HepG2 (cell line): ENCODE measurements around the gene AJM1. TPM values are rescaled to one million over a fixed set of nuclear protein-coding genes. Genes with fewer than 3 reads are reported as not detected.

Source experiments
- ATAC-seq: fragments of 200-7000 bp; cut with Tn5 transposase; 3 replicates; pipeline ENCODE4 v1.9.1; 2020; ENCODE audit warnings: mild to moderate bottlenecking, moderate library complexity
- BruUV-seq: library from RNA; stranded (reverse); fragments of 400-500 nt; replicated peaks from 2 replicates; lab custom pipeline; 2021; lab: Mats Ljungman, UMichigan
- CTCF ChIA-PET: fragments of 300-600 bp; formaldehyde crosslinking; extraction: SDS; loops from one replicate; lab custom pipeline; 2021; ENCODE audit warnings: low total read pairs, inconsistent platforms, low intra/inter-chr PET ratio; lab: Yijun Ruan, JAX
- POLR2A ChIA-PET: fragments of 350-600 bp; sonication (Branson Sonifier 250); formaldehyde crosslinking; loops from one replicate; lab custom pipeline; 2020; ENCODE audit warnings: antibody characterized with exemption, inconsistent platforms; lab: Yijun Ruan, JAX
- DNase-seq: peaks from one replicate; pipeline ENCODE4 v3.0.0-alpha.2; 2015; ENCODE audit warnings: low spot score
- FAIRE-seq: peaks from 3 replicates; lab custom pipeline; 2011; peaks lifted over from hg19 to GRCh38; lab: Jason Lieb, UNC
- H2AFZ ChIP-seq: one replicate; pipeline ENCODE4 v1.6.1; 2011; ENCODE audit warnings: low read length, inconsistent platforms
- H3K27ac ChIP-seq: fragments of 300-600 bp; 3 replicates; pipeline ENCODE4 v1.8.0; 2011; ENCODE audit warnings: mixed run types, mild to moderate bottlenecking, mixed read lengths, low read length, inconsistent platforms; ENCODE audit not compliant: insufficient read depth; ENCODE audit errors: extremely low read length
- H3K27me3 ChIP-seq, 2 experiments: fragments of 200-600 bp in 1 of 2; 2 replicates in 1 of 2; 3 replicates in 1 of 2; pipeline versions ENCODE4 v1.6.0 to v1.8.0; 2011; ENCODE audit warnings: low read length in 2 of 2, mild to moderate bottlenecking in 2 of 2, moderate library complexity in 2 of 2, inconsistent platforms in 1 of 2; ENCODE audit not compliant: insufficient read depth in 2 of 2, control insufficient read depth in 1 of 2
- H3K36me3 ChIP-seq, 2 experiments: fragments of 200-600 bp in 1 of 2; replicated peaks in 1 of 2; 2 replicates in 1 of 2; 3 replicates in 1 of 2; pipeline versions ENCODE4 v1.5.1 to v1.8.0; 2011; ENCODE audit warnings: low read length in 2 of 2, inconsistent platforms in 1 of 2; ENCODE audit not compliant: insufficient read depth in 2 of 2, control insufficient read depth in 1 of 2
- H3K4me1 ChIP-seq: 2 replicates; pipeline ENCODE4 v1.5.1; 2012; ENCODE audit warnings: low read length, inconsistent platforms; ENCODE audit not compliant: insufficient read depth
- H3K4me2 ChIP-seq: 2 replicates; pipeline ENCODE4 v1.6.0; 2011; ENCODE audit warnings: low read depth, low read length, inconsistent platforms
- H3K4me3 ChIP-seq, 3 experiments: fragments of 200-600 bp in 1 of 3; sonication (generic), shearing (Covaris generic) in 1 of 3; replicated peaks in 1 of 3; 2 replicates each; pipeline ENCODE4 v1.5.1; 2011 to 2016; ENCODE audit warnings: low read length in 3 of 3, inconsistent platforms in 2 of 3, low read depth in 2 of 3, mild to moderate bottlenecking in 2 of 3, control low read depth in 1 of 3, mixed read lengths in 1 of 3; ENCODE audit not compliant: insufficient read depth in 1 of 3
- H3K79me2 ChIP-seq: one replicate; pipeline ENCODE4 v1.6.1; 2011; ENCODE audit warnings: low read length, inconsistent platforms; ENCODE audit not compliant: insufficient read depth
- H3K9ac ChIP-seq: 2 replicates; pipeline ENCODE4 v1.6.0; 2011; ENCODE audit warnings: mild to moderate bottlenecking, low read depth, low read length, inconsistent platforms; ENCODE audit not compliant: insufficient read depth
- H3K9me3 ChIP-seq: 2 replicates; pipeline ENCODE4 v1.5.1; 2012; ENCODE audit warnings: mild to moderate bottlenecking, low read length
- H4K20me1 ChIP-seq: 2 replicates; pipeline ENCODE4 v1.6.0; 2011; ENCODE audit warnings: inconsistent platforms, mild to moderate bottlenecking, low read length, moderate library complexity; ENCODE audit not compliant: insufficient read depth
- AGO1 ChIP-seq: fragments of 200-400 bp; formaldehyde crosslinking; IDR thresholded peaks from 2 replicates; pipeline ENCODE4 v1.6.1; 2017; ENCODE audit warnings: mild to moderate bottlenecking, low read depth, low read length, moderate library complexity; ENCODE audit not compliant: poor library complexity, severe bottlenecking
- AKAP8 ChIP-seq: sonication (generic); formaldehyde crosslinking; IDR thresholded peaks from 2 replicates; pipeline ENCODE4 v1.5.1; 2020; ENCODE audit warnings: mild to moderate bottlenecking, missing genetic modification reagents
- ATM ChIP-seq: fragments of 450-650 bp; IDR thresholded peaks from 2 replicates; pipeline ENCODE4 v1.7.1; 2017; ENCODE audit warnings: mild to moderate bottlenecking, borderline replicate concordance
- POLR2G ChIP-seq: fragments of 200-400 bp; formaldehyde crosslinking; IDR thresholded peaks from 2 replicates; pipeline ENCODE4 v1.6.1; 2018; ENCODE audit warnings: mild to moderate bottlenecking, low read depth, low read length, moderate library complexity
- RBFOX2 ChIP-seq: fragments of 200-400 bp; formaldehyde crosslinking; IDR thresholded peaks from 2 replicates; pipeline ENCODE4 v1.6.1; 2017; ENCODE audit warnings: low read depth, mild to moderate bottlenecking, low read length
- SSRP1 ChIP-seq: IDR thresholded peaks from 2 replicates; pipeline ENCODE4 v1.6.1; 2016; ENCODE audit warnings: control low read depth
- ZBTB38 ChIP-seq: sonication (generic); formaldehyde crosslinking; IDR thresholded peaks from 2 replicates; pipeline ENCODE4 v1.5.1; 2020; ENCODE audit warnings: mild to moderate bottlenecking, missing genetic modification reagents
- ZNF136 ChIP-seq: sonication (generic); formaldehyde crosslinking; IDR thresholded peaks from 2 replicates; pipeline ENCODE4 v1.8.1; 2022; ENCODE audit warnings: low read depth, mild to moderate bottlenecking, moderate library complexity, missing genetic modification reagents
- ZNF629 ChIP-seq: sonication (generic); formaldehyde crosslinking; conservative IDR thresholded peaks from 2 replicates; pipeline ENCODE4 v1.5.0; 2020; ENCODE audit warnings: missing genetic modification reagents
- ZSCAN25 ChIP-seq: sonication (generic); formaldehyde crosslinking; IDR thresholded peaks from 2 replicates; pipeline ENCODE4 v1.8.0; 2022; ENCODE audit warnings: mild to moderate bottlenecking, missing genetic modification reagents
- WGBS: methylation state at CpG from one replicate; pipeline ENCODE4 v1.1.6; 2017; ENCODE audit warnings: low lambda C conversion rate; 5-methylcytosine and 5-hydroxymethylcytosine counted together
- in situ Hi-C: cut with HindIII; loops from 2 replicates; pipeline ENCODE4 v1.10.0; 2017; ENCODE audit warnings: low pct_unique_long_range_greater_than_20kb; ENCODE audit not compliant: extremely low pct_ligation_motif_present
- intact Hi-C: fragments of 100-400 bp; cut with micrococcal nuclease; formaldehyde crosslinking; loops from one replicate; pipeline ENCODE4 v1.10.0; 2022; ENCODE audit not compliant: unreplicated experiment
- polyA plus RNA-seq, 8 experiments: library from polyadenylated mRNA; depleted of rRNA in 3 of 8; stranded (reverse) in 7 of 8; unstranded in 1 of 8; fragments of >200 nt; fragmentation: Illumina TruSeq in 4 of 8; extraction: Trizol in 4 of 8; gene quantifications; 2 replicates each; pipeline versions ENCODE4 v1.2.1 to v1.2.3, GENCODE V29; 2011 to 2016; ENCODE audit warnings: low read depth in 4 of 8, missing spikeins in 1 of 8, mixed read lengths in 1 of 8; ENCODE audit not compliant: insufficient read depth in 1 of 8
- total RNA-seq, 5 experiments: library from RNA; depleted of rRNA; stranded (reverse); fragments of >200 nt; fragmentation: Illumina TruSeq; extraction: Trizol; gene quantifications; 2 replicates each; pipeline ENCODE4 v1.2.3, GENCODE V29; 2016; ENCODE audit warnings: low read depth in 1 of 5
- TF ChIP-seq, protein P1 (sequence below): sonication (generic); formaldehyde crosslinking; IDR thresholded peaks from 2 replicates; pipeline ENCODE4 v1.8.1; 2022; ENCODE audit warnings: mild to moderate bottlenecking, missing genetic modification reagents
- TF ChIP-seq, protein P2 (sequence below): sonication (generic); formaldehyde crosslinking; IDR thresholded peaks from 2 replicates; pipeline ENCODE4 v1.5.1; 2020; ENCODE audit warnings: mild to moderate bottlenecking, missing genetic modification reagents, moderate library complexity

AJM1 gene
- total and polyA plus RNA-seq, 2 of the 13 experiments (the other 11 are each of a cell fraction or from before 2014, with no cell fraction given) = 1.1 to 1.2 TPM

GRCh38 chr9:136853596-136854112 lies 11.4 kb downstream of the AJM1 start:
- ChIA-PET CTCF (no interaction called here), POLR2A (interaction anchor here (1.1 kb wide), 1 partner anchor 22 kb away, joined by 3 read pairs; no protein-coding TSS in a partner anchor)
- H3K36me3 ChIP-seq = peaks cover 11 to 20% of the 10 kb centered on the region in 2 experiments
- DNase-seq (no peak), FAIRE-seq (no peak), ATAC-seq (no peak)
- peaks cover 9% of the 10 kb centered on the region; the same call in 1 of the 2 replicates for H4K20me1 ChIP-seq
- H3K4me1 ChIP-seq = peaks cover 35% of the 10 kb centered on the region
- no TSS peak for BruUV-seq
- H3K9ac ChIP-seq = no peak overlapping the region
- no peak overlapping the region for H2AFZ ChIP-seq
- no peak overlapping the region for H3K27ac ChIP-seq
- intact Hi-C loops (no loop called here), in situ Hi-C loops (no loop called here)
- 90% methylated on average over 11 of the region's 18 CpGs for WGBS
- TF ChIP-seq SSRP1 = 0 out of 2 replicates have a peak, but pooled peaks have one; percentile 41
- no peak for TF ChIP-seq ZNF629 (CRISPR knock-in tag)
- H3K79me2 ChIP-seq = peaks cover 13% of the 10 kb centered on the region
- no peaks in the 10 kb centered on the region for H3K27me3 ChIP-seq
- no peaks in the 10 kb centered on the region for H3K9me3 ChIP-seq
- no peak overlapping the region for H3K4me2 ChIP-seq
- H3K4me3 ChIP-seq = no peak overlapping the region

GRCh38 chr9:136854113-136854841 lies 12.0 kb downstream of the AJM1 start:
- POLR2A ChIA-PET = interaction anchor here (1.1 kb wide), 1 partner anchor 21 kb away, joined by 3 read pairs; no protein-coding TSS in a partner anchor
- no peak overlapping the region for H3K27ac ChIP-seq
- no peak overlapping the region for H3K4me3 ChIP-seq
- H3K9ac ChIP-seq = no peak overlapping the region
- H4K20me1 ChIP-seq = peaks cover 9% of the 10 kb centered on the region; the same call in 1 of the 2 replicates
- WGBS = 94% methylated on average over 7 of the region's 30 CpGs
- CTCF ChIA-PET = no interaction called here
- H3K79me2 ChIP-seq = peaks cover 13% of the 10 kb centered on the region
- peaks cover 11 to 20% of the 10 kb centered on the region in 2 experiments for H3K36me3 ChIP-seq
- intact Hi-C loops = no loop called here
- no peaks in the 10 kb centered on the region for H3K9me3 ChIP-seq
- in situ Hi-C loops = no loop called here
- FAIRE-seq (no peak), ATAC-seq (no peak), DNase-seq (no peak)
- H3K27me3 ChIP-seq = no peaks in the 10 kb centered on the region
- no TSS peak for BruUV-seq
- peaks cover 40% of the 10 kb centered on the region for H3K4me1 ChIP-seq
- H2AFZ ChIP-seq = no peak overlapping the region
- H3K4me2 ChIP-seq = no peak overlapping the region
- TF ChIP-seq, protein P1, sequence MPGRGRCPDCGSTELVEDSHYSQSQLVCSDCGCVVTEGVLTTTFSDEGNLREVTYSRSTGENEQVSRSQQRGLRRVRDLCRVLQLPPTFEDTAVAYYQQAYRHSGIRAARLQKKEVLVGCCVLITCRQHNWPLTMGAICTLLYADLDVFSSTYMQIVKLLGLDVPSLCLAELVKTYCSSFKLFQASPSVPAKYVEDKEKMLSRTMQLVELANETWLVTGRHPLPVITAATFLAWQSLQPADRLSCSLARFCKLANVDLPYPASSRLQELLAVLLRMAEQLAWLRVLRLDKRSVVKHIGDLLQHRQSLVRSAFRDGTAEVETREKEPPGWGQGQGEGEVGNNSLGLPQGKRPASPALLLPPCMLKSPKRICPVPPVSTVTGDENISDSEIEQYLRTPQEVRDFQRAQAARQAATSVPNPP (CRISPR knock-in tag) = no peak
- TF ChIP-seq AKAP8 (CRISPR knock-in tag) (0 out of 2 replicates have a peak, but pooled peaks have one; percentile 19), ATM (no peak), ZSCAN25 (CRISPR knock-in tag) (no peak), ZBTB38 (CRISPR knock-in tag) (0 out of 2 replicates have a peak, but pooled peaks have one; percentile 30), ZNF136 (CRISPR knock-in tag) (no peak), AGO1 (peak; percentile 65), POLR2G (peak; percentile 53; the same call in 1 of the 2 replicates), RBFOX2 (peak; percentile 70)
- TF ChIP-seq, protein P2, sequence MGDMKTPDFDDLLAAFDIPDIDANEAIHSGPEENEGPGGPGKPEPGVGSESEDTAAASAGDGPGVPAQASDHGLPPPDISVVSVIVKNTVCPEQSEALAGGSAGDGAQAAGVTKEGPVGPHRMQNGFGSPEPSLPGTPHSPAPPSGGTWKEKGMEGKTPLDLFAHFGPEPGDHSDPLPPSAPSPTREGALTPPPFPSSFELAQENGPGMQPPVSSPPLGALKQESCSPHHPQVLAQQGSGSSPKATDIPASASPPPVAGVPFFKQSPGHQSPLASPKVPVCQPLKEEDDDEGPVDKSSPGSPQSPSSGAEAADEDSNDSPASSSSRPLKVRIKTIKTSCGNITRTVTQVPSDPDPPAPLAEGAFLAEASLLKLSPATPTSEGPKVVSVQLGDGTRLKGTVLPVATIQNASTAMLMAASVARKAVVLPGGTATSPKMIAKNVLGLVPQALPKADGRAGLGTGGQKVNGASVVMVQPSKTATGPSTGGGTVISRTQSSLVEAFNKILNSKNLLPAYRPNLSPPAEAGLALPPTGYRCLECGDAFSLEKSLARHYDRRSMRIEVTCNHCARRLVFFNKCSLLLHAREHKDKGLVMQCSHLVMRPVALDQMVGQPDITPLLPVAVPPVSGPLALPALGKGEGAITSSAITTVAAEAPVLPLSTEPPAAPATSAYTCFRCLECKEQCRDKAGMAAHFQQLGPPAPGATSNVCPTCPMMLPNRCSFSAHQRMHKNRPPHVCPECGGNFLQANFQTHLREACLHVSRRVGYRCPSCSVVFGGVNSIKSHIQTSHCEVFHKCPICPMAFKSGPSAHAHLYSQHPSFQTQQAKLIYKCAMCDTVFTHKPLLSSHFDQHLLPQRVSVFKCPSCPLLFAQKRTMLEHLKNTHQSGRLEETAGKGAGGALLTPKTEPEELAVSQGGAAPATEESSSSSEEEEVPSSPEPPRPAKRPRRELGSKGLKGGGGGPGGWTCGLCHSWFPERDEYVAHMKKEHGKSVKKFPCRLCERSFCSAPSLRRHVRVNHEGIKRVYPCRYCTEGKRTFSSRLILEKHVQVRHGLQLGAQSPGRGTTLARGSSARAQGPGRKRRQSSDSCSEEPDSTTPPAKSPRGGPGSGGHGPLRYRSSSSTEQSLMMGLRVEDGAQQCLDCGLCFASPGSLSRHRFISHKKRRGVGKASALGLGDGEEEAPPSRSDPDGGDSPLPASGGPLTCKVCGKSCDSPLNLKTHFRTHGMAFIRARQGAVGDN (CRISPR knock-in tag) = peak; percentile 13; the same call in 1 of the 2 replicates
